ENCODE data around the gene CENPB.

The CENPB gene

DNA sequence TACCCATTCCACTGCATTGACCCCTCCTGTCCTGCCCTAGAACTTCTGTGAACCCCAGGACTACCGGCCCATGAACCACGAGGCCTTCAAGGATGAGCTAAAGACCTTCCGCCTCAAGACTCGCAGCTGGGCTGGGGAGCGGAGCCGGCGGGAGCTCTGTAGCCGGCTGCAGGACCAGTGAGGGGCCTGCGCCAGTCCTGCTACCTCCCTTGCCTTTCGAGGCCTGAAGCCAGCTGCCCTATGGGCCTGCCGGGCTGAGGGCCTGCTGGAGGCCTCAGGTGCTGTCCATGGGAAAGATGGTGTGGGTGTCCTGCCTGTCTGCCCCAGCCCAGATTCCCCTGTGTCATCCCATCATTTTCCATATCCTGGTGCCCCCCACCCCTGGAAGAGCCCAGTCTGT, 18.2 kb upstream of the CENPB start:
- TF ChIP-seq, protein P1, sequence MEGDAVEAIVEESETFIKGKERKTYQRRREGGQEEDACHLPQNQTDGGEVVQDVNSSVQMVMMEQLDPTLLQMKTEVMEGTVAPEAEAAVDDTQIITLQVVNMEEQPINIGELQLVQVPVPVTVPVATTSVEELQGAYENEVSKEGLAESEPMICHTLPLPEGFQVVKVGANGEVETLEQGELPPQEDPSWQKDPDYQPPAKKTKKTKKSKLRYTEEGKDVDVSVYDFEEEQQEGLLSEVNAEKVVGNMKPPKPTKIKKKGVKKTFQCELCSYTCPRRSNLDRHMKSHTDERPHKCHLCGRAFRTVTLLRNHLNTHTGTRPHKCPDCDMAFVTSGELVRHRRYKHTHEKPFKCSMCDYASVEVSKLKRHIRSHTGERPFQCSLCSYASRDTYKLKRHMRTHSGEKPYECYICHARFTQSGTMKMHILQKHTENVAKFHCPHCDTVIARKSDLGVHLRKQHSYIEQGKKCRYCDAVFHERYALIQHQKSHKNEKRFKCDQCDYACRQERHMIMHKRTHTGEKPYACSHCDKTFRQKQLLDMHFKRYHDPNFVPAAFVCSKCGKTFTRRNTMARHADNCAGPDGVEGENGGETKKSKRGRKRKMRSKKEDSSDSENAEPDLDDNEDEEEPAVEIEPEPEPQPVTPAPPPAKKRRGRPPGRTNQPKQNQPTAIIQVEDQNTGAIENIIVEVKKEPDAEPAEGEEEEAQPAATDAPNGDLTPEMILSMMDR (conservative IDR thresholded peaks at IDR 0.05; ENCODE audit: low read length): no peak
- no peak overlapping the region for H3K4me3 ChIP-seq (ENCODE audit: low read length)
- DNase-seq (ENCODE audit: low read depth): no peak

- no peak for DNase-seq (ENCODE audit: low read depth)
- H3K4me3 ChIP-seq (ENCODE audit: low read length): no peak overlapping the region
- TF ChIP-seq, protein P1 (conservative IDR thresholded peaks at IDR 0.05; ENCODE audit: low read length): no peak
These were observed 17.8 kb upstream of the CENPB start for GRCh38 chr20:3804254-3804751.

DNA sequence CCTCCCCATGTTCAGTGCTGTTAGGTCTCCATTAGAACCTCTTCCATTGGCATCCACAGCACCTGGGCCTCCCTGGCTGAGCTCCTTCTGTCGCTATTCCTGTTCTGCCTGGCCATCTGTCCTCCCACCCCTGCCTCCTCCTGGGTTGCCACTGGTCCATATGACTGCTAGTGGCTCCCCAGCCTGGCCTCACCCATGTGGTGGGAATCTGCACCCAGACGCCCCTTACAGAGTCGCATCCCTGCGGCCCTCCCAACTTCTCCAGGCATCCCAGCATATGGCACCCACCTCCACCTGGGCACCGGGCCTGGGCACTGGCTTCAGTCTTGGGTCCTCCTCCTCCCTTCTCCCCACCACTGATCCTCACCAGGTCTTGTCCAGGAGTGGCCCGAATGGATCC, 17.3 kb upstream of the CENPB start:
- TF ChIP-seq, protein P1 (conservative IDR thresholded peaks at IDR 0.05; ENCODE audit: low read length): no peak
- DNase-seq (ENCODE audit: low read depth): no peak
- H3K4me3 ChIP-seq (ENCODE audit: low read length): no peak overlapping the region

DNA sequence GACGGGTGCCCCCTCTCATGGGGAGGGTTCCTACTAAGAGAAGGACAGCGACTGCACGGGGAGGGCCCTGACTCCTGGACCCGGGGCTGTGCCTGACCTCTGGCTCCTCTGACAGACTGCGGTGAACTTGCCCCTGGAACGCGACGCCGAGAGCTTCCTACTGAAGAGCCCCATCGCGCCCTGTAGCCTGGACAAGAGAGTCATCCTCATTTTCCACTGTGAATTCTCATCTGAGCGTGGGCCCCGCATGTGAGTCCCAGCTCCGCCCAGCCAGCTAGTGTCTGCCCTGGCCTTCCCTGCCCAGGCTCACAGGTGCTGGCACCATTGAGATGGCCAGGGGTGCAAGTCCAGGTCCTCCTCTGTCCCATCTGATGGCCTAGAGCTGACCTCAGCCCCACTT, 16.7 kb upstream of the CENPB start:
- TF ChIP-seq, protein P1 (conservative IDR thresholded peaks at IDR 0.05; ENCODE audit: low read length): no peak
- DNase-seq (ENCODE audit: low read depth): no peak
- no peak overlapping the region for H3K4me3 ChIP-seq (ENCODE audit: low read length)

DNA sequence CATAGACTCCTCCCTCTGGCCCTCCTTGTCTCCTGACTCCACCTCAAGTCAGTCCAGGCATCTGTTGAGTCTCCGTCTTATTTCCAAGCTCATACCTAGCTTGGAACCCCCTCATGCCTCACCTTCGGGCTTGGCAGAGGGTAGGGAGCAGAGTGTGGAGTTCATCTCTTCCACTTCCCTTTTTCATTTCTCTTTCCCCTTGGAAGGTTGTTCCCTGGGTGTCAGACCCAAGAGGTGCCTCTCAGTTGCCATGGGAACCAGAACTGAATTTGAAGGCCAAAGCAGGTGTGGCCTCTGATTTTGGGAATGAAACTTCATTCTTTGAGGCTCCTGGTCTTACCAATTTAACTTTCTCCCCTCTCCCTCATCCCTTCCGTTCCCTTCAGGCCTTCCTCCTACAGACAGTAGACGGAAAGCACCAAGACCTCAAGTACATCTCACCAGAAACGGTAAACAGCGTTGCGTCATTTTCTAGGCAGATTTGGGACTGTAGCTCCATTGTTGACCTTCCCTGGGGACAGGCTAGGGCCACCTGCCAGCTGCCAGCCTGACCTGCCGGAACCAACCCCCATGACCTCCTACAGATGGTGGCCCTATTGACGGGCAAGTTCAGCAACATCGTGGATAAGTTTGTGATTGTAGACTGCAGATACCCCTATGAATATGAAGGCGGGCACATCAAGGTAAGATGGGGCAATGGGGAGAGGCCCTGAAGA, 16.1 kb upstream of the CENPB start:
- H3K4me3 ChIP-seq (ENCODE audit: low read length): no peak overlapping the region
- DNase-seq (ENCODE audit: low read depth): no peak
- TF ChIP-seq, protein P1 (conservative IDR thresholded peaks at IDR 0.05; ENCODE audit: low read length): no peak

GRCh38 chr20:3801846-3802245, 15.3 kb upstream of the CENPB start:
- TF ChIP-seq, protein P1 (conservative IDR thresholded peaks at IDR 0.05; ENCODE audit: low read length): no peak
- H3K4me3 ChIP-seq (ENCODE audit: low read length): no peak overlapping the region
- no peak for DNase-seq (ENCODE audit: low read depth)

GRCh38 chr20:3801299-3801698, 14.8 kb upstream of the CENPB start:
- DNase-seq (ENCODE audit: low read depth): no peak
- TF ChIP-seq, protein P1 (conservative IDR thresholded peaks at IDR 0.05; ENCODE audit: low read length): no peak
- H3K4me3 ChIP-seq (ENCODE audit: low read length): no peak overlapping the region

All from AG10803 (cell line).